ENCODE data around the gene RAB7A.
"Not testable (repeated sequence)": the region's sequence is repeated elsewhere in the genome, so short reads cannot be mapped to it uniquely, and the experiment has no call there.

Gene RAB7A

GRCh38 chr3:128714887-128715491, 11.0 kb upstream of the RAB7A start:
- Histone ChIP-seq H3K4me3 (ENCODE audit: low read depth, low read length) (no peak overlapping the region), H3K27me3 (ENCODE audit: insufficient read depth, low read depth, severe bottlenecking) (no peaks in the 10 kb centered on the region), H3K9me3 (ENCODE audit: severe bottlenecking) (no peaks in the 10 kb centered on the region), H3K27ac (no peak overlapping the region), H3K36me3 (no peaks in the 10 kb centered on the region)
- TF ChIP-seq CTCF (IDR thresholded peaks at IDR 0.05; ENCODE audit: low read depth, low read length) = no peak
- DNase-seq = no peak

- H3K27me3 ChIP-seq (ENCODE audit: insufficient read depth, low read depth, severe bottlenecking) = not testable (repeated sequence)
These were observed 7.1 kb upstream of the RAB7A start for GRCh38 chr3:128718892-128719291.

GRCh38 chr3:128720891-128721290, 5.1 kb upstream of the RAB7A start:
- Histone ChIP-seq H3K9me3 (ENCODE audit: severe bottlenecking) (no peaks in the 10 kb centered on the region), H3K4me3 (ENCODE audit: low read depth, low read length) (no peak overlapping the region), H3K27me3 (ENCODE audit: insufficient read depth, low read depth, severe bottlenecking) (no peaks in the 10 kb centered on the region), H3K27ac (no peak overlapping the region), H3K36me3 (no peaks in the 10 kb centered on the region)
- no peak for DNase-seq
- no peak for TF ChIP-seq CTCF (IDR thresholded peaks at IDR 0.05; ENCODE audit: low read depth, low read length)

More at GRCh38 chr3:128718892-128719291, 7.1 kb upstream of the RAB7A start:
- not testable (repeated sequence) for H3K9me3 ChIP-seq (ENCODE audit: severe bottlenecking); H3K27ac ChIP-seq; H3K36me3 ChIP-seq; H3K4me3 ChIP-seq (ENCODE audit: low read depth, low read length); DNase-seq

GRCh38 chr3:128723477-128723876, 2.5 kb upstream of the RAB7A start:
- Histone ChIP-seq H3K36me3 (peaks cover 16% of the 10 kb centered on the region), H3K4me3 (ENCODE audit: low read depth, low read length) (no peak overlapping the region), H3K9me3 (ENCODE audit: severe bottlenecking) (no peaks in the 10 kb centered on the region), H3K27ac (no peak overlapping the region), H3K27me3 (ENCODE audit: insufficient read depth, low read depth, severe bottlenecking) (no peaks in the 10 kb centered on the region)
- TF ChIP-seq CTCF (IDR thresholded peaks at IDR 0.05; ENCODE audit: low read depth, low read length) = no peak
- DNase-seq = no peak

GRCh38 chr3:128725547-128726022, 398 bp upstream of the RAB7A start:
- H3K36me3 ChIP-seq = peaks cover 19% of the 10 kb centered on the region
- peak overlapping the region; percentile 46 for H3K27ac ChIP-seq
- H3K27me3 ChIP-seq (ENCODE audit: insufficient read depth, low read depth, severe bottlenecking) = no peaks in the 10 kb centered on the region
- H3K9me3 ChIP-seq (ENCODE audit: severe bottlenecking) = no peaks in the 10 kb centered on the region
- no peak for TF ChIP-seq CTCF (IDR thresholded peaks at IDR 0.05; ENCODE audit: low read depth, low read length)
- H3K4me3 ChIP-seq (ENCODE audit: low read depth, low read length) = peak overlapping the region; percentile 97; the same call in 1 of the 2 replicates
- no peak for DNase-seq

GRCh38 chr3:128727059-128727458, 1.1 kb downstream of the RAB7A start:
- Histone ChIP-seq H3K27me3 (ENCODE audit: insufficient read depth, low read depth, severe bottlenecking) (no peaks in the 10 kb centered on the region), H3K36me3 (peaks cover 23% of the 10 kb centered on the region), H3K27ac (no peak overlapping the region), H3K4me3 (ENCODE audit: low read depth, low read length) (peak overlapping the region; percentile 97), H3K9me3 (ENCODE audit: severe bottlenecking) (no peaks in the 10 kb centered on the region)
- DNase-seq = no peak
- TF ChIP-seq CTCF (IDR thresholded peaks at IDR 0.05; ENCODE audit: low read depth, low read length) = no peak

Data from WERI-Rb-1 (cell line).